Right hindlimb (tissue), 1 donor: ENCODE measurements around the gene CASK.
"Not testable (repeated sequence)": the region's sequence is repeated elsewhere in the genome, so short reads cannot be mapped to it uniquely, and the experiment has no call there.

ENCODE experiments used
- DNase-seq: peaks from one replicate; pipeline ENCODE4 v3.0.0-alpha.2; 2018

The CASK gene

GRCh38 chrX:41553688-41554087 lies 369.7 kb downstream of the CASK start:
- no peak for DNase-seq

- no peak for DNase-seq
Measured at GRCh38 chrX:41548411-41548810, 374.9 kb downstream of the CASK start.

GRCh38 chrX:41543668-41544067 lies 379.7 kb downstream of the CASK start:
- DNase-seq: no peak

- DNase-seq: no peak
Measured at GRCh38 chrX:41543025-41543424, 380.3 kb downstream of the CASK start.

GRCh38 chrX:41542536-41542935 lies 380.8 kb downstream of the CASK start:
- no peak for DNase-seq

GRCh38 chrX:41542135-41542534 lies 381.2 kb downstream of the CASK start:
- no peak for DNase-seq

- no peak for DNase-seq
Measured at GRCh38 chrX:41541386-41541785, 382.0 kb downstream of the CASK start.

- no peak for DNase-seq
Measured at GRCh38 chrX:41538707-41539106, 384.6 kb downstream of the CASK start.

- no peak for DNase-seq
Measured at GRCh38 chrX:41530085-41530484, 393.3 kb downstream of the CASK start.

GRCh38 chrX:41529221-41529620 lies 394.1 kb downstream of the CASK start:
- no peak for DNase-seq

GRCh38 chrX:41528784-41529183 lies 394.6 kb downstream of the CASK start:
- DNase-seq: no peak

- DNase-seq: no peak
Measured at GRCh38 chrX:41526925-41527324, 396.4 kb downstream of the CASK start.

- no peak for DNase-seq
Measured at GRCh38 chrX:41526271-41526670, 397.1 kb downstream of the CASK start.

GRCh38 chrX:41522671-41523070 lies 400.7 kb downstream of the CASK start:
- no peak for DNase-seq

- DNase-seq: no peak
Measured at GRCh38 chrX:41522081-41522480, 401.3 kb downstream of the CASK start.

- no peak for DNase-seq
Measured at GRCh38 chrX:41519468-41519867, 403.9 kb downstream of the CASK start.

GRCh38 chrX:41518841-41519220 lies 404.5 kb downstream of the CASK start:
- DNase-seq: no peak

GRCh38 chrX:41518127-41518840 lies 405.1 kb downstream of the CASK start:
- no peak for DNase-seq

GRCh38 chrX:41516999-41517765 lies 406.2 kb downstream of the CASK start:
- no peak for DNase-seq

GRCh38 chrX:41516456-41516855 lies 406.9 kb downstream of the CASK start:
- no peak for DNase-seq

- no peak for DNase-seq
Measured at GRCh38 chrX:41515376-41515775, 408.0 kb downstream of the CASK start.

GRCh38 chrX:41514179-41514578 lies 409.2 kb downstream of the CASK start:
- no peak for DNase-seq

GRCh38 chrX:41512853-41513252 lies 410.5 kb downstream of the CASK start:
- DNase-seq: not testable (repeated sequence)

GRCh38 chrX:41512394-41512793 lies 411.0 kb downstream of the CASK start:
- no peak for DNase-seq

GRCh38 chrX:41507919-41508318 lies 415.4 kb downstream of the CASK start:
- no peak for DNase-seq
